Measurements from ENCODE around the gene SPTAN1. TPM values are rescaled to one million over a fixed set of nuclear protein-coding genes. Genes with fewer than 3 reads are reported as not detected.
A peak's percentile ranks its signal among the peaks of the same experiment; 100 is the strongest.

Gene SPTAN1
- total and polyA plus RNA-seq, 4 donors, result 94.4 to 504 (median 310) TPM

GRCh38 chr9:128550226-128550625 lies 2.2 kb upstream of the SPTAN1 start:
- no peaks in the 10 kb centered on the region for H3K36me3 ChIP-seq (ENCODE audit: control insufficient read depth in 1 of 2, insufficient read depth in 2 of 2, low read length in 1 of 2)
- peak overlapping the region; percentile 22 to 87 for H3K27ac ChIP-seq (ENCODE audit: low read depth in 1 of 2, low read length in 2 of 2)
- intact Hi-C loops (cut with DNase I), result no loop called here
- H3K4me3 ChIP-seq (ENCODE audit: low read length in 2 of 2), result no peak overlapping the region
- no peaks in the 10 kb centered on the region for H3K9me3 ChIP-seq (ENCODE audit: control insufficient read depth, low read length)
- 54 to 60% methylated on average over 2 of the region's 2 CpGs for WGBS, 2 donors
- H3K4me1 ChIP-seq (ENCODE audit: control insufficient read depth in 1 of 2, insufficient read depth in 2 of 2, low read length in 2 of 2), result peaks cover 0 to 4% of the 10 kb centered on the region in 2 donors
- no peaks in the 10 kb centered on the region for H3K27me3 ChIP-seq (ENCODE audit: control insufficient read depth in 1 of 2, insufficient read depth in 2 of 2, low read length in 1 of 2)
- ATAC-seq (ENCODE audit: low FRiP score) (no peak), DNase-seq (no peak)

- Histone ChIP-seq H3K4me1 (ENCODE audit: control insufficient read depth in 1 of 2, insufficient read depth in 2 of 2, low read length in 2 of 2) (peaks cover 0 to 4% of the 10 kb centered on the region in 2 donors), H3K27ac (ENCODE audit: low read depth in 1 of 2, low read length in 2 of 2) (peak overlapping the region; percentile 69 to 87), H3K9me3 (ENCODE audit: control insufficient read depth, low read length) (no peaks in the 10 kb centered on the region), H3K36me3 (ENCODE audit: control insufficient read depth in 1 of 2, insufficient read depth in 2 of 2, low read length in 1 of 2) (no peaks in the 10 kb centered on the region), H3K4me3 (ENCODE audit: low read length in 2 of 2) (peak overlapping the region in 1 of 2 donors; percentile 35), H3K27me3 (ENCODE audit: control insufficient read depth in 1 of 2, insufficient read depth in 2 of 2, low read length in 1 of 2) (no peaks in the 10 kb centered on the region)
- intact Hi-C loops (cut with DNase I), result no loop called here
- ATAC-seq (ENCODE audit: low FRiP score), result peak; percentile 1
- 4 to 10% methylated on average over 11 of the region's 11 CpGs for WGBS, 2 donors
- DNase-seq, result peak in 1 of 2 donors; percentile 68
These were observed 1.4 kb upstream of the SPTAN1 start for GRCh38 chr9:128550770-128551656.

- DNase-seq, result no peak
- peak overlapping the region; percentile 69 to 84 for H3K27ac ChIP-seq (ENCODE audit: low read depth in 1 of 2, low read length in 2 of 2)
- WGBS, 2 donors, result 0 to 1% methylated on average over 22 of the region's 22 CpGs
- no peaks in the 10 kb centered on the region for H3K9me3 ChIP-seq (ENCODE audit: control insufficient read depth, low read length)
- peak; percentile 91 for ATAC-seq (ENCODE audit: low FRiP score)
- no peaks in the 10 kb centered on the region for H3K27me3 ChIP-seq (ENCODE audit: control insufficient read depth in 1 of 2, insufficient read depth in 2 of 2, low read length in 1 of 2)
- peak overlapping the region; percentile 35 to 42 for H3K4me3 ChIP-seq (ENCODE audit: low read length in 2 of 2)
- peaks cover 0 to 4% of the 10 kb centered on the region in 2 donors for H3K4me1 ChIP-seq (ENCODE audit: control insufficient read depth in 1 of 2, insufficient read depth in 2 of 2, low read length in 2 of 2)
- intact Hi-C loops (cut with DNase I), result loop anchor here in 1 of 2 donors (2.0 kb wide), 1 partner anchor 47 kb away; the partner anchor contains the start of gene GLE1
- H3K36me3 ChIP-seq (ENCODE audit: control insufficient read depth in 1 of 2, insufficient read depth in 2 of 2, low read length in 1 of 2), result no peaks in the 10 kb centered on the region
These were observed 682 bp upstream of the SPTAN1 start for GRCh38 chr9:128551657-128552152.

DNA sequence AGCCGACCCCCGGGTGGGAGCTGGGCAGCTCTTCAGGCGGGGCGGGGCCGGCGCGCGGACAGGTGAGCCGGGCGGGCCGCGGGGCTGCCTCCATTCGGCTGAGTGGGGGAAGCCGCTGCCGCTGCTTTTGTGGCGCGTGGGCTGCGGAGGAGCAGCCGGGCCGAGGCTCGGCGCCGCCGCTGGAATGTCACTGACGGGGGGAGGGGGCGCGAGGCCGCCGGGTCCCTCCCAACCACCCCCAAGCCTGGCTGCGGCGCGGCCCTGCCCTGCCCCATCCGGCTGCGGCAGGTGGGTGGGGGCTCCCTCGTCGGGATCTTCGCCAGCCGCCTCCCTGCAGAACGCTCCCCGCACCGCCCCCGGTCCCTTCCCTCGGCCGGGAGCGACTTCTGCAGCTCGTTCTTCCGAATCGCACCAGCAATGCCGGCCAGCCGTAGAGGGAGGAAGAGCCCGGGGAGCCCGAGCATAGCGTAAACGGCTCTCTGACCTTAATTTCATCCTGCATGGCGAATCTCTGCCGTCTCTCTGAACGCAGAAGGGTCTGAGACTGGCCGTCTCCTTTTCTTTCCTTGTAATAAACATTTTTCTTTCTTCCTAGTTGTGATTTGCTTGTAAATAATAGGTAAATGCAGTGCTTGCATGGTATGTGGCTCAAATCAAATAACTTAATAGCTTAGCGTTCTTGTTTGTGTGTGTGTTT lies 505 bp downstream of the SPTAN1 start:
- H3K27me3 ChIP-seq (ENCODE audit: control insufficient read depth in 1 of 2, insufficient read depth in 2 of 2, low read length in 1 of 2), result no peaks in the 10 kb centered on the region
- H3K36me3 ChIP-seq (ENCODE audit: control insufficient read depth in 1 of 2, insufficient read depth in 2 of 2, low read length in 1 of 2), result no peaks in the 10 kb centered on the region
- peak overlapping the region; percentile 51 to 85 for H3K27ac ChIP-seq (ENCODE audit: low read depth in 1 of 2, low read length in 2 of 2)
- DNase-seq, result peak; percentile 68 to 88
- intact Hi-C loops (cut with DNase I), result loop anchor here in 1 of 2 donors (2.0 kb wide), 1 partner anchor 48 kb away; the partner anchor contains the start of gene GLE1
- ATAC-seq (ENCODE audit: low FRiP score), result peak; percentile 31
- peak overlapping the region; percentile 82 to 86 for H3K4me3 ChIP-seq (ENCODE audit: low read length in 2 of 2)
- no peaks in the 10 kb centered on the region for H3K9me3 ChIP-seq (ENCODE audit: control insufficient read depth, low read length)
- peaks cover 2 to 4% of the 10 kb centered on the region in 2 donors for H3K4me1 ChIP-seq (ENCODE audit: control insufficient read depth in 1 of 2, insufficient read depth in 2 of 2, low read length in 2 of 2)
- 0% methylated on average over 39 to 59 of the region's 59 CpGs for WGBS, 2 donors

DNA sequence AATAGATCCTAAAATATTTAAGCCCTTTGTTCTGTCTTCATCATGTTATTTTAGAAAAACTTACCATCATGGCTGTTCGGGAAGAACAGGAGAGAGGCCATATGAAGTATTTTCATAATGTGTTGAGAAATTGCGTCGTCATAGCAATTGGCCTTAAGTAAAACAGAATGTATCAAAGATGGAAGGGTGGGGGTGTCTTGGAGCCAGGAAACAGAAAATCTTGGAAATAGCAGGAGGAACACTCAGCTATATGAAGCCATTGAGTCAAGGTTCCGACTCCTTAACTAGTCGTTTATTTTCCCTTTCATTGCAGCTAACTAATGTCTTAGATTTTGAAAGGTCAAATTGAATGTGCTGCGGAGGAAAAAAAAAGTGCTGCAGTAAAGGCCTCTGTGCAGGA lies 1.3 kb downstream of the SPTAN1 start:
- peak overlapping the region; percentile 82 to 86 for H3K4me3 ChIP-seq (ENCODE audit: low read length in 2 of 2)
- H3K36me3 ChIP-seq (ENCODE audit: control insufficient read depth in 1 of 2, insufficient read depth in 2 of 2, low read length in 1 of 2), result no peaks in the 10 kb centered on the region
- WGBS, 2 donors, result 2 to 5% methylated on average over 6 of the region's 6 CpGs
- no peak overlapping the region for H3K27ac ChIP-seq (ENCODE audit: low read depth in 1 of 2, low read length in 2 of 2)
- intact Hi-C loops (cut with DNase I), result loop anchor here in 1 of 2 donors (2.0 kb wide), 1 partner anchor 49 kb away; the partner anchor contains the start of gene GLE1
- H3K9me3 ChIP-seq (ENCODE audit: control insufficient read depth, low read length), result no peaks in the 10 kb centered on the region
- H3K27me3 ChIP-seq (ENCODE audit: control insufficient read depth in 1 of 2, insufficient read depth in 2 of 2, low read length in 1 of 2), result no peaks in the 10 kb centered on the region
- no peak for DNase-seq
- H3K4me1 ChIP-seq (ENCODE audit: control insufficient read depth in 1 of 2, insufficient read depth in 2 of 2, low read length in 2 of 2), result peaks cover 2 to 8% of the 10 kb centered on the region in 2 donors
- no peak for ATAC-seq (ENCODE audit: low FRiP score)

DNA sequence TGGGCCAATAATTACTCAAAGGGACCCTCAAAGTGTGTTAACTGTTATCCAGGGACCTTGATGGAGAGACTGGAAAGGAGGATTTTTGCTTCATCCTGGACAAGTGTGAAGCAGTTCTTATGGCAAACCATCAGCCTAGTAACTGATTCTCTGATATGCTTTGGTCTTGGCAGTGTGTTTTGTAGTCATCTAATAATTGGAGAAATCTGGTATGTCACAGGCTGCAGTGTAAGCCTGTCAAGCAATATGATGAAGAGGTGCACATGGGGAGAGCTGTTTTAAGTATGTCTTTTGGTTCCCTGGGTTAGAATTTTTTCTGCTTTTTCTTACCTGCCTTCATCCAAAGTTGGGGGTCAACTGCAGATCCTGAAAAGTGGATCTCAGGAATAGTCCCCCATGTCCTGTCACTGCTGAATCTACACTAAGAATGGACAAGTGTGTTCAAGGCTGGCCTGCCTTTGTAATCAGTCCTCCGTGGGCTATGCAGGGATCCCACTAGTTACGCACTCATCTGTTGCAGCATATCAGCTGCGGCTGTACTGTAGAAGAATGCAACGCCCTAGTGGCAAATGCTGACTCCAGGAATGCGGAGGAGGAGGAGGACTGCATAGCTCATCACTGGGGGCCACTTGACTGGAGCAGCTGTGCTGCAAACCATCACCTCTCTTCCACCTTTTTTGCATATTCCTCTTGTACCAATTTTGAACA lies 1.9 kb downstream of the SPTAN1 start:
- peak in 1 of 2 donors; percentile 53 for DNase-seq
- peaks cover 2 to 13% of the 10 kb centered on the region in 2 donors for H3K4me1 ChIP-seq (ENCODE audit: control insufficient read depth in 1 of 2, insufficient read depth in 2 of 2, low read length in 2 of 2)
- no peak for ATAC-seq (ENCODE audit: low FRiP score)

GRCh38 chr9:128555180-128555721 lies 2.9 kb downstream of the SPTAN1 start:
- Histone ChIP-seq H3K27ac (ENCODE audit: low read depth in 1 of 2, low read length in 2 of 2) (peak overlapping the region in 1 of 2 donors; percentile 16), H3K9me3 (ENCODE audit: control insufficient read depth, low read length) (no peaks in the 10 kb centered on the region), H3K36me3 (ENCODE audit: control insufficient read depth in 1 of 2, insufficient read depth in 2 of 2, low read length in 1 of 2) (no peaks in the 10 kb centered on the region), H3K27me3 (ENCODE audit: control insufficient read depth in 1 of 2, insufficient read depth in 2 of 2, low read length in 1 of 2) (no peaks in the 10 kb centered on the region), H3K4me1 (ENCODE audit: control insufficient read depth in 1 of 2, insufficient read depth in 2 of 2, low read length in 2 of 2) (peaks cover 2 to 13% of the 10 kb centered on the region in 2 donors), H3K4me3 (ENCODE audit: low read length in 2 of 2) (peak overlapping the region in 1 of 2 donors; percentile 52)
- ATAC-seq (ENCODE audit: low FRiP score) (no peak), DNase-seq (no peak)
- WGBS, 2 donors, result 2 to 5% methylated on average over 9 of the region's 9 CpGs
- intact Hi-C loops (cut with DNase I), result no loop called here

More for the DNA sequence above, 1.9 kb downstream of the SPTAN1 start:
- Histone ChIP-seq H3K27ac (ENCODE audit: low read depth in 1 of 2, low read length in 2 of 2) (peak overlapping the region in 1 of 2 donors; percentile 16), H3K27me3 (ENCODE audit: control insufficient read depth in 1 of 2, insufficient read depth in 2 of 2, low read length in 1 of 2) (no peaks in the 10 kb centered on the region), H3K9me3 (ENCODE audit: control insufficient read depth, low read length) (no peaks in the 10 kb centered on the region), H3K4me3 (ENCODE audit: low read length in 2 of 2) (peak overlapping the region; percentile 82 to 86), H3K36me3 (ENCODE audit: control insufficient read depth in 1 of 2, insufficient read depth in 2 of 2, low read length in 1 of 2) (no peaks in the 10 kb centered on the region)
- intact Hi-C loops (cut with DNase I), result no loop called here
- 0 to 8% methylated on average over 5 of the region's 5 CpGs for WGBS, 2 donors

DNA sequence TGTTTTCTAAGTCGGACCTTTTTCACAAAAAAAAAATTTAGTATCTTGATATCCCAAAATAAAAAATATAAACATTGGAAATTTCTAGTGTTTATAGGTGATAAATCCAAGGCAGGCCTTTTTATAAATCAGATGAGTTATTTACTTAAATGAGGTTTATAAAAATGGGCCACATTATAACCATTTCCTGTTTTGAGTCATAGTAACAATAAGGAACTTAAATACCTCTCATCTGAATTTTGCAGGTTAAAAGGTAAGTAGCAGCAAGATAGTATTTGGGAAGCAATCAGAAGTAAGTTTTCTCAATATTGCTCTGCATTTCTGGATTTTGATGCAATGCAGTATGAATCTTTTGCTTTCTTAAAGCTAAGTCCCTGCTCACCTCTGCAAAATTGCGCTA lies 3.9 kb downstream of the SPTAN1 start:
- intact Hi-C loops (cut with DNase I), result no loop called here
- no peak overlapping the region for H3K4me3 ChIP-seq (ENCODE audit: low read length in 2 of 2)
- ATAC-seq (ENCODE audit: low FRiP score), result no peak
- WGBS, 2 donors, result 65 to 67% methylated on average over 2 of the region's 2 CpGs
- no peaks in the 10 kb centered on the region for H3K27me3 ChIP-seq (ENCODE audit: control insufficient read depth in 1 of 2, insufficient read depth in 2 of 2, low read length in 1 of 2)
- H3K27ac ChIP-seq (ENCODE audit: low read depth in 1 of 2, low read length in 2 of 2), result no peak overlapping the region
- no peaks in the 10 kb centered on the region for H3K9me3 ChIP-seq (ENCODE audit: control insufficient read depth, low read length)
- H3K36me3 ChIP-seq (ENCODE audit: control insufficient read depth in 1 of 2, insufficient read depth in 2 of 2, low read length in 1 of 2), result no peaks in the 10 kb centered on the region
- H3K4me1 ChIP-seq (ENCODE audit: control insufficient read depth in 1 of 2, insufficient read depth in 2 of 2, low read length in 2 of 2), result peaks cover 2 to 13% of the 10 kb centered on the region in 2 donors
- DNase-seq, result no peak

Data from aorta (tissue), 5 donors.